ENCODE data around the gene CYTH4.

Gene CYTH4

DNA sequence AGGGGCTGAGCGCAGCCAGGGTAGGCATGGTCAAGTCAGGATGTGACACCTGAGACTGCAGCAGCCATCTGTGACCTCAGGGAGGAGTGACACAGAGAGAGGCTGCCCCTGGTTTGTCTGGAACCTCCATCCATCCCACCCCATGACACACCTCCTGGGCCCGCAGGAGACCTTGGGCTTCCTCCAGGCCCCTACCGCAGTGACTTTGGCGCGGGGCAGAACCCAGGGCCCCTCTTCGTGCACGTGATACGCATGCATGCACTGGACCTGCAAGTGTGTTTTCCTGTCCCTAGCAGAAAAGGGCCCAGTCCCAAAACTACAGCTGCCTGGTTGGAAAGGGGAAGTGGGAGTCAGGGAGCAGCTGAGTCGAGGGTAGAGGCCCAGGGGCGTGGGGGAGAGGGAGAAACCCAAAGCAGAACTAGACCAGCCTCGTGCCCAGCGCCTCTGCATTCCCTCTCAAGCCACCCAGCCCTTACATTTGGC, 7.9 kb upstream of the CYTH4 start:
- no peak for DNase-seq (ENCODE audit: low read depth)
- no peak overlapping the region for H3K4me3 ChIP-seq (replicated peaks; ENCODE audit: low read depth, low read length)
- TF ChIP-seq, protein P1, sequence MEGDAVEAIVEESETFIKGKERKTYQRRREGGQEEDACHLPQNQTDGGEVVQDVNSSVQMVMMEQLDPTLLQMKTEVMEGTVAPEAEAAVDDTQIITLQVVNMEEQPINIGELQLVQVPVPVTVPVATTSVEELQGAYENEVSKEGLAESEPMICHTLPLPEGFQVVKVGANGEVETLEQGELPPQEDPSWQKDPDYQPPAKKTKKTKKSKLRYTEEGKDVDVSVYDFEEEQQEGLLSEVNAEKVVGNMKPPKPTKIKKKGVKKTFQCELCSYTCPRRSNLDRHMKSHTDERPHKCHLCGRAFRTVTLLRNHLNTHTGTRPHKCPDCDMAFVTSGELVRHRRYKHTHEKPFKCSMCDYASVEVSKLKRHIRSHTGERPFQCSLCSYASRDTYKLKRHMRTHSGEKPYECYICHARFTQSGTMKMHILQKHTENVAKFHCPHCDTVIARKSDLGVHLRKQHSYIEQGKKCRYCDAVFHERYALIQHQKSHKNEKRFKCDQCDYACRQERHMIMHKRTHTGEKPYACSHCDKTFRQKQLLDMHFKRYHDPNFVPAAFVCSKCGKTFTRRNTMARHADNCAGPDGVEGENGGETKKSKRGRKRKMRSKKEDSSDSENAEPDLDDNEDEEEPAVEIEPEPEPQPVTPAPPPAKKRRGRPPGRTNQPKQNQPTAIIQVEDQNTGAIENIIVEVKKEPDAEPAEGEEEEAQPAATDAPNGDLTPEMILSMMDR (IDR thresholded peaks at IDR 0.05; ENCODE audit: low read length, missing control alignments): no peak

DNA sequence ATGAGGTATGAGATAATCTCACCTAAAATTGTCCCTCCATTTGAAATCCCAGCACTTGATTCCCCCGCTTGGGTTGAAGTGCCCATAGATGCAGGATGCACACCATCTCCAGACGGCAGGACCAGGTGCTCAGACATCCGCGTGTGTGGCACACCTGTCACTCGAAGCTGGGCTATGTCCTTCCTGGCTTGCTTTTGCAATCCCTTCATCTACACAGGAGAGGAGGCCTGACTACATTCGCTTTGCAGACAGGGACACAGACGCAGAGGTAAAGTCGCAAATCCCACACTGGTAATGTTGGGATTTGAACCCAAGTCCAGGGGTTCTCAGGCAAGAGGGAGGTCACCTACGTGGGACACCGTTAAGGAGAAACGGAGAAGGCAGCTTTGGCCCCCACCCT, 7.2 kb upstream of the CYTH4 start:
- no peak overlapping the region for H3K4me3 ChIP-seq (replicated peaks; ENCODE audit: low read depth, low read length)
- DNase-seq (ENCODE audit: low read depth): no peak
- TF ChIP-seq, protein P1 (IDR thresholded peaks at IDR 0.05; ENCODE audit: low read length, missing control alignments): no peak

DNA sequence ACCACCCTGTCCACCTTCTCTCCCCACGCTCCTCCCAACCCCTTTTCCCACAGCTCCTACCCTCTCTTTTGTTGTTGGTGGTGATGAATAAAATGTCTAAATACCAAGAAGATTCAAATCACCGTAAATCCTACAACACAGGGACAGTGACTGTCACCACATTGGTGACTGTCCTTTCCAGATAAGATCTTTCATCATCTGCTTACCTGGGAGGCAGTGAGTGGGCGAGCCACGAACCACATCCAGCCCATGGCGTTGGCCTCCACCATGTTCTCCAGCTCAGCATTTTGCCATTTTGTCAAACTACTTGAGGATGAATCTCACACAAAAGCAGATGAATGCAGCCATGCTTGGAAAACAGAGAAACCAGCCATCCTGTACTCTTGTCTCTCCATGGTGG, 6.7 kb upstream of the CYTH4 start:
- DNase-seq (ENCODE audit: low read depth): no peak
- TF ChIP-seq, protein P1 (IDR thresholded peaks at IDR 0.05; ENCODE audit: low read length, missing control alignments): no peak
- no peak overlapping the region for H3K4me3 ChIP-seq (replicated peaks; ENCODE audit: low read depth, low read length)

DNA sequence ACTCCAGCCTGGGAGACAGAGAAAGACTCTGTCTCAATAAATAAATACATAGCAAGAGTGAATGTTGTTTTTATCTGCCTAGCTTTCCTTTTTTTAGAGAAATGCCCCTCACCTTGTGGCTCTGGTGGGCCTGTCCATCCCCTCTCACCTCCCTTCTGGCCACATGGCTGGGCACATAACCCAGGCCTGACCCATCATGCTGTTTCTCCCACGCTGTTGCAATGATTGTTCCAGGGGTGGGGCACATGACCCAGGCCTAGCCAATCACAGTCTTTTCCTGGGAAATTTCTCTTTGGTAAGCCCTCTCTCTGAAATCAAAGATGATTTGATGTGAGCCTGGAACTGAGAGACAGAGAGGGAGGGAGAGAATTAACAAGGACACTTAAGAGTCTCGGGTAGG, 5.5 kb upstream of the CYTH4 start:
- no peak overlapping the region for H3K4me3 ChIP-seq (replicated peaks; ENCODE audit: low read depth, low read length)
- DNase-seq (ENCODE audit: low read depth): peak; percentile 33
- TF ChIP-seq, protein P1 (IDR thresholded peaks at IDR 0.05; ENCODE audit: low read length, missing control alignments): no peak

DNA sequence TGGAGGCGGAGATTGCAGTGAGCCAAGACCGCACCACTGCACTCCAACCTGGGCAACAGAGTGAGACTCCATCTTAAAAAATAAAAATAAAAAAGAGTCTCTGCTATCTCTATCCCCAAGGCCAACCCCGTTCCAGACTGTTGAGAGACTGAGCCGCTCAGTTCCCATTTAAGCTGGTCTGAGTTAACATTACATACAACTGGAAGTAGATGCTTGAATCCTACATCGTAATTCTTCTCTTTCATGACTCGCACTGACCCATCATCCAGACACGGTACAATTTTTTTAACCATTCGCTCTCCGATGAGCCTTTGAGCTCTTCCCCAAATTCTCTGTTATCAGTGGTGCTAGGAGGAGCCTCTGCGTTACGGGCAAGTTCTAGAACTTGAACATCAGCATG, 4.9 kb upstream of the CYTH4 start:
- TF ChIP-seq, protein P1 (IDR thresholded peaks at IDR 0.05; ENCODE audit: low read length, missing control alignments): no peak
- H3K4me3 ChIP-seq (replicated peaks; ENCODE audit: low read depth, low read length): no peak overlapping the region
- no peak for DNase-seq (ENCODE audit: low read depth)

DNA sequence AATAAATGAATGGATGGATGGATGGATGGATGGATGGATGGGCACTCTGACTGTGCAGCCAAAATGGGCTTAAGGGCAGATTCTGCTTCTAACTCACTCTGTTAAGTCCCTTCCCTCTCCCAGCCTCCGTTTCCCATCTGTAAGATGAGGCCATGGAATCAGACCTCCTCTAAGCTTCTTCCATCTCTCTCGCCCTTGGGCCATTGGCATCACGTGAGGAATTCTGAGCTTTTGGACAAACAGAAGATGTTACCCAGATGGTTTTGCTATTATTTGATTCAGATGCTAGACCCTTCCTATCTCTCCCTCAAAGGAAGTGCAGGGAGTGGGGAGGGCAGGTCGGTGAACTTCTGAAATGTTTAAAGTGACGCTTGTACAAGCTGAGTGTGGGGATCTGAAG, 4.0 kb upstream of the CYTH4 start:
- TF ChIP-seq, protein P1 (IDR thresholded peaks at IDR 0.05; ENCODE audit: low read length, missing control alignments): no peak
- no peak for DNase-seq (ENCODE audit: low read depth)
- no peak overlapping the region for H3K4me3 ChIP-seq (replicated peaks; ENCODE audit: low read depth, low read length)

DNA sequence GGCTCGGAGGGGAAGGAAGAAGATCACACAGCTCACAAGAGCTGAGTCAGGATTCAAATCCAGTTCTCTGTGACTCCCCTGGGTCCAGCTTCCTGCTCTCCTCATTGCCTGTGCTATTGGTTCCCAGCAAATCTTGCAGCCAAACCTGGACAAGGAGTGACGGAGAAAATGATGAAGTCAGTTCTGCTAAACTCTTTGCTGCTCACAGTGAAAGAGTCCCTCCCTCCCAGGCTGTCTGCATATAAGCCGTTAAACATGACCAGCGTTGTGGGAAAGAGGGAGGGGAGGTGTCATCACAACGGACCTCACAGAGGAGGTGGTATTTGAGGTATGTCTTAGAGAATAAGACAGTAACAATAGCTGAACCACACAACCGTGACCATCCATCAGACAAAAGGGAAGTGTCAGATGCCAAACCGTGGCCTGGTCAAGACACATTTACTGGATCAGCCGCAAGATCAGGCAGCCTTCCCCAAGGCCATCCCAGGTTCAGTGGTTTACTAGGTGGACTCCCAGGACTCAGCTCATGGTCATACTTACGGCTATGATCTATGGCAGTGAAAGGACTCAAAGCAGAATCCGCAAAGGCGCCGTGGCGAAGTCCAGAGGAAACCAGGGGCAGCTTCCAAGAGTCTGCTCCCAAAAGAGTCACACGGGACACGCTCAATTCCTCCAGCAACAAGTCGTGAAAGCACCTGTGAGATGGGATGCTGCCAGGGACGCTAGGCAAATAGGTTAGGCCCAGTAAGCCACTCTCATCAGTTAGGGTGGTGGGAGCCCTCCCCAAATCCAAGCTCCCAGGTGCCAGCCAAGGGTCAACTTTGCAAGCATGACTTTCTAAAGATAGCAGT, 2.8 kb upstream of the CYTH4 start:
- TF ChIP-seq, protein P1 (IDR thresholded peaks at IDR 0.05; ENCODE audit: low read length, missing control alignments): no peak
- peak; percentile 35 for DNase-seq (ENCODE audit: low read depth)
- no peak overlapping the region for H3K4me3 ChIP-seq (replicated peaks; ENCODE audit: low read depth, low read length)
